A375 (cell line): ENCODE measurements around the gene SLC2A9. TPM values are rescaled to one million over a fixed set of nuclear protein-coding genes. Genes with fewer than 3 reads are reported as not detected.

Experiments
- small RNA-seq: library from RNA; depleted of rRNA; stranded (forward); fragments of <200 nt; gene quantifications from one replicate; pipeline ENCODE3, GENCODE V24; 2014
- total RNA-seq: library from RNA; depleted of rRNA; stranded (reverse); fragments of >200 nt; shearing (Covaris generic); gene quantifications from 2 replicates; pipeline ENCODE4 v1.2.3, GENCODE V29; 2014; rRNA removed

The SLC2A9 gene
- 0.26 TPM in 1 of 2 replicates, not detected in the other for total RNA-seq

DNA sequence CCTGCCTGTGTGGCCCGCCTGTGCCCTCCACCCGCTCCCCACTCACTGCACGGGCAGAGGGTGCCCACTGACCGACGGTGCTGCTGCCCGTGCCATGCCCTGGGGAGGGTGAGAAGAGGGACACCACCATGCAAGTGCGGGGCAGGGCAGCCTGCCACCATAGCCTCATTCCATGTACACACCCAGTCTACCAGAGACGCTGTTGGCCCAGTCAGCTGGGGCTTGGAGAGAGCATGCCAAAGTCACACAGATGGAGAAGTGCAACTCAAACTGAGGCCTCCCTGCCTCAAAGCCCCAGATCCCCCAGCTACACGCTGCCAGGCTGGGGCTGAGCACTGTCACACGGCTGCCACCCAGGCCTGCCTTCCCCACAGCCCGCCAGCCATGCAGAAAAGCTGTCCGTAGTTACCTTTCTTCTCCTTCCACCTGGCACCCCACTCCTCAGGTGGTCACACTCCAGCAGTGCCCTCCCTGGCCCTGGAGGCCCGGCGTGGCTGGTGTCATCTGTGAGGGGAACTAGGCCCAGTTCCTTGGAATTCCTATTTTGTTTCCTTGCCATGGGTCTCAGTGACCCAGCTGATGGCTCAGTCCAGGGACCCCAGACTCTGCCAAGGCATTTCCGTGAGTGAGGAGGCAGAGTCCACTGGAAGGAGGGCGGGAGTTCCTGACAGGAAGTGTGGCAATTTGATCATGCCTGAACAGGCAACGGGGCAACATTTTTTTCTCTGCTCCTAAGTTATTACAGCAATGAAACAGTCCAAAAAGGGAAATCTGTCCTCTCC lies at the start of gene SLC2A9:
TSS of gene SLC2A9 (minus strand) at position 627 of the 782 bp plus-strand sequence. CDS start at position 559, 68 bp downstream.

DNA sequence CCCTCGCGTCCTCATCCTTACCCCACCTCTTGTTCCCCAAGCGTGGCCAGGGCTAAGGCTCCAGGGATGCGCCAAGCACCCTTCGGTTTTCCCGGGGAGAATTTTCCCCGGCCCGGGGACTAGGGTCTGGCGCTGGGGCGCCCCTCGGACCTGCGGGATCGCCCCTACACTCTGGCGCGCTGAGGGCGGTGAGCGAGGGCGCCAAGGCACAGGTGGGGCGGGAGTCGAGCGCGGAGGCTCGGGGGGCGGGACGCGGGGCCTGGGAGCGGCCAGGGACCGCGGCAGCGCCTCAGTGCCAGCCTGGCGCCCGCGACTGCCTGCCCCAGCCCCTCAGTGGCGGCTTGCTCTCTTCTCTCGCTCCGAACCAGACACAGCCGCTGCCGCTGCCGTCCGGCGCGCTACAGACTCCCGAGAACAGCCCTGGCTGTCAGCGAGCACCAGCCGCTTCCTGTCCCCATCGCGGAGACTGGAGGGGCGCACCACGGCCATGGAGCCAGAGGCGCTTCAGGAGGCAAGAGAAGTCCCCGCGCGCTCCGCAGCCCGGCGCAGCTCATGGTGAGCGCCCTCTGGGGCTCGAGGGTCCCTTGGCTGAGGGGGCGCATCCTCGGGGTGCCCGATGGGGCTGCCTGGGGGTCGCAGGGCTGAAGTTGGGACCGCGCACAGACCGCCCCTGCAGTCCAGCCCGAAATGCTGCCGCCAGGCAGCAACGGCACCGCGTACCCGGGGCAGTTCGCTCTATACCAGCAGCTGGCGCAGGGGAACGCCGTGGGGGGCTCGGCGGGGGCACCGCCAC lies 239.8 kb downstream of the SLC2A9 start, which contains the start of gene DRD5:
TSS of gene DRD5 (plus strand) at position 292 of the 793 bp plus-strand sequence. CDS start at position 688, 396 bp downstream.

Small RNA genes within 50 kb of the gene (small RNA-seq; reads per million reads assigned to genes)
- gene RNA5SP154, result not detected

Other genes with a start within 250 kb of the SLC2A9 start
- not detected in 2 replicates for gene DRD5, start 239.9 kb downstream of the SLC2A9 start, total RNA-seq
- 192 and 236 TPM in 2 replicates for gene WDR1, start 95.3 kb upstream of the SLC2A9 start, total RNA-seq